ENCODE measurements around the gene ST8SIA4. TPM values are rescaled to one million over a fixed set of nuclear protein-coding genes. Genes with fewer than 3 reads are reported as not detected.

ST8SIA4 gene
- 0.36 to 0.91 TPM (median 0.74 TPM) in 5 replicates for total RNA-seq (2022; extraction: Qiagen RNA extraction; ENCODE audit: low read depth)

GRCh38 chr5:100903039-100903887 lies at the start of gene ST8SIA4:
TSS of gene ST8SIA4 (minus strand) at chr5:100903282. CDS start at chr5:100902955, 327 bp downstream.

Data from A549 treated with DMSO at 1 μM for 4 hours (cell line).